Mesodermal cell (in vitro differentiated cells): ENCODE results near the gene ARPC5L.

Experiments used
- H3K27ac ChIP-seq: 2 replicates; pipeline ENCODE4 v1.7.0; 2013; ENCODE audit warnings: mild to moderate bottlenecking, low read depth, low read length, moderate library complexity; ENCODE audit not compliant: severe bottlenecking
- H3K36me3 ChIP-seq: 2 replicates; pipeline ENCODE4 v1.7.1; 2013; ENCODE audit warnings: mild to moderate bottlenecking, low read length, moderate library complexity; ENCODE audit not compliant: control insufficient read depth, insufficient read depth
- H3K4me1 ChIP-seq: one replicate; pipeline ENCODE4 v1.7.1; 2013; ENCODE audit warnings: mild to moderate bottlenecking, low read length; ENCODE audit not compliant: insufficient read depth, control insufficient read depth, poor library complexity, severe bottlenecking
- H3K4me3 ChIP-seq: 2 replicates; pipeline ENCODE4 v1.7.0; 2013; ENCODE audit warnings: low read length, control low read depth, mild to moderate bottlenecking; ENCODE audit not compliant: insufficient read depth, poor library complexity, severe bottlenecking; ENCODE audit errors: extremely low read depth
- H3K9me3 ChIP-seq: 2 replicates; pipeline ENCODE4 v1.7.1; 2013; ENCODE audit warnings: mild to moderate bottlenecking, low read length, moderate library complexity; ENCODE audit not compliant: control insufficient read depth
- WGBS, 2 experiments: methylation state at CpG; one replicate each; pipeline ENCODE4 v1.1.5; 2013; ENCODE audit warnings: missing lambda C conversion rate in 2 of 2; ENCODE audit not compliant: insufficient coverage in 2 of 2; 5-methylcytosine and 5-hydroxymethylcytosine counted together

The ARPC5L gene

DNA sequence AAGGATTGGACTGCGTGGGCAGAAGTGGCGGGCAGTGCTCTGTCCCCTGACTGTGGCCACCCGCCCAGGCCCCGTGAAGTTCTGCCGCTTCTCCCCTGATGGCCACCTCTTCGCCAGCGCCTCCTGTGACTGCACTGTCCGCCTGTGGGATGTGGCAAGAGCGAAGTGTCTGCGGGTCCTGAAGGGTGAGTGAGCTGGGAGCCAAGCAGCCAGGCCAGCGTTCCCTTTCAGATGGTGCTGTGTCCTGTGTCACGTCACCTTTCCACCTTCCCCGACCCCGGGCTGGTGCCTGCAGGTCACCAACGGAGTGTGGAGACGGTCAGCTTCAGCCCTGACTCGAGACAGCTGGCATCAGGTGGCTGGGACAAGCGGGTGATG, 6.4 kb upstream of the ARPC5L start:
- Histone ChIP-seq H3K27ac (no peak overlapping the region), H3K4me1 (peaks cover 25% of the 10 kb centered on the region), H3K4me3 (no peak overlapping the region), H3K9me3 (no peaks in the 10 kb centered on the region), H3K36me3 (peaks cover 43% of the 10 kb centered on the region)
- WGBS, 2 experiments, result 93 to 95% methylated on average over 15 to 18 of the region's 18 CpGs

DNA sequence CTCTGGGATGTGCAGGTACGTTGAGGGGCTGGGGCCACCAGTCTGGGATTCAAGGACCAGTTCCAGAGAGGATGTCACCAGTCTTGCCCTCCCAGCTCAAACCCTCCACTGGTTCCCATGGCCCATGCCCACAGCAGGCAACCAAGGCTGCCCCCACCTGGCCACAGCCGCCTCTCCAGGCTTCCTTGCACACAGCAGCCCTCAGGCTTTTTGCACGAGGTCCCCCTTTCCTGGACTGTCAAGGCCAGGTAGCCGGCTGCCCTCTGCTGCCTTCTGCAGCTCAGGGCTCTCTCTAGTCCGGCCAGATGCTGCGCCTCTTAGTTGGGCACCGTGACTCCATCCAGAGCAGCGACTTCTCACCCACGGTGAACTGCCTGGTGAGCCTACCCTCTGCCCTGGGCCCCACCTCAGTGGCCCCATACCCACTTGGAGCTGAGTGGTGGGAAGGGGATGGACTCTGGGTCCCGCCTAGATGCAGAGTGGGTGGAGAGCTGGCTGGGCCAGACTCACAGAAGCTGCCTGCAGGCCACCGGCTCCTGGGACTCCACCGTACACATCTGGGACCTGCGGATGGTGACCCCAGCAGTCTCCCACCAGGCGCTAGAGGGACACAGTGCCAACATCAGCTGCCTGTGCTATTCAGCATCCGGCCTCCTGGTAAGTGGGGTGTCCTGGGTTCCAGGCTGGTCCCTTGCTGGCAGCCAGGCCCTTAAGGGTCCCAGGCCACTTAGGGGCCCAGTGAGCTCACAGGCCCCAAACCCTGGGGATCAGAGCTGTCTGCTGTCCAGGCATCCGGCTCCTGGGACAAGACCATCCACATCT, 5.8 kb upstream of the ARPC5L start:
- Histone ChIP-seq H3K4me1 (peaks cover 25% of the 10 kb centered on the region), H3K36me3 (peaks cover 49% of the 10 kb centered on the region), H3K9me3 (no peaks in the 10 kb centered on the region), H3K4me3 (no peak overlapping the region), H3K27ac (no peak overlapping the region)
- WGBS, 2 experiments, result 75 to 79% methylated on average over 13 to 15 of the region's 16 CpGs

DNA sequence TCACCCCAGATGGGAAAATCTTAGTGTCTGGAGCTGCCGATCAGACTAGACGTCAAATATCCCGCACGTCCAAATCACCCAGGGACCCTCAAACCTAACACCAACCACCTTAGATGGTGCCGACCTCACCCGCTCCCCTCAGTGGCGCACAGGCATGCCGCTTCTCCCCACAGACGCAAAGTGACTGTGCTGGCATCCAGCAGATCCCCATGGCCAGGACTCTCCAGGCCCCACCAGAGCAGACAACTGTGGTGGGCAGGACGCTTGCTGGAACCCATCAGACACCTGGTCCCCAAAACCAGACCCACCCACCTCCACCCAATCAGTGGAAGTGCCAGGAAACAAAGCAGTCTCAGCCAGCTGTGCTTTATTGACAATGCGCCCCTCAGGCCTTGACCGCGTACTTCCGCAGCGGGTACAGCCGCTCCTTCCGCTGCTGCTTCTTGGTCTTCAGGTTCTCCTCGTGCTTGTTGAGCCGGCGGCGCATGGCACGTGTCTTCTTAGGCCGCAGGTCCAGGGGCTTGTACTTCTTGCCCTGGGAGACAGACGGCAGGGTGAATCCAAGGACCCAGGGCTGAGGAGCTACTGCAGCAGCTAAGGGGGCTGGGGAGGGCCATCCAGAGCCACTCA, 4.3 kb upstream of the ARPC5L start:
- Histone ChIP-seq H3K27ac (no peak overlapping the region), H3K36me3 (peaks cover 51% of the 10 kb centered on the region), H3K4me3 (no peak overlapping the region), H3K4me1 (peaks cover 17% of the 10 kb centered on the region), H3K9me3 (no peaks in the 10 kb centered on the region)
- WGBS, 2 experiments, result 96 to 97% methylated on average over 19 to 23 of the region's 24 CpGs

DNA sequence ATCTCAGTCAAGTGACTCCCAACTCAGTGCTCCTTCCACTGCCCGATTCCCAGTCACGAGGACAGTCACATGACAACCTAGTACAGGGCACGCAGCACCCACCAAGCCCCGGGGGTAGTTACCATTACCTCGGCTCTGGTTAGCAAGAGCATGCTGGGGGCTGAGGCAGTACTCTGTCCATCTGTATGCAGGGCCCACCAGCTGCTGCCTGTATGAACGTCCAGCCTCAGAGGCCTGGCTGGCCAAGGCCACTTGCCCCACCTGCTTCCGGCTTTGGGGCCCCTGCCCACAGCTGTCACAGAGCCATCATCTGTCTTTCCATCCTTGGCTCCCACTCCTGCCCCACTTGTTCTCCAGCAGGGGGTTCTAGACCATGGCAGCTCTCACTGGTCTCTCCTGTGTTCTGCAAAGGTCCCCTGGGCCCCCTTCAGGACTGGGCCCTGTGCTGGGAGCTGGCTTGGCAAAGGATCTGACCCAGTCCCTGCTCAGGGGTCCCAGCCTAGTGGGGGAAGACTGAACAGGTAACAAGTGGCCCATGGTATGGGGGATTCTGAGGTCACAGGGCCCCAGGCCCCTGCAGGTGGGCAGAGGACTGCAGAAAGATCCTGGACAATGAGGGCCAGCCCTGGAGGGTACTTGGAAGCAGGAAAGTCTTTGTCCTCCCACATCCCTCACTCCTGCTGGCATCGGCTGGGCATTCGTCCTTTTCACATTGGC, 3.4 kb upstream of the ARPC5L start:
- WGBS, 2 experiments, result 95% methylated on average over 9 of the region's 9 CpGs
- H3K36me3 ChIP-seq, result peaks cover 51% of the 10 kb centered on the region
- no peaks in the 10 kb centered on the region for H3K9me3 ChIP-seq
- peaks cover 16% of the 10 kb centered on the region for H3K4me1 ChIP-seq
- no peak overlapping the region for H3K4me3 ChIP-seq
- no peak overlapping the region for H3K27ac ChIP-seq

DNA sequence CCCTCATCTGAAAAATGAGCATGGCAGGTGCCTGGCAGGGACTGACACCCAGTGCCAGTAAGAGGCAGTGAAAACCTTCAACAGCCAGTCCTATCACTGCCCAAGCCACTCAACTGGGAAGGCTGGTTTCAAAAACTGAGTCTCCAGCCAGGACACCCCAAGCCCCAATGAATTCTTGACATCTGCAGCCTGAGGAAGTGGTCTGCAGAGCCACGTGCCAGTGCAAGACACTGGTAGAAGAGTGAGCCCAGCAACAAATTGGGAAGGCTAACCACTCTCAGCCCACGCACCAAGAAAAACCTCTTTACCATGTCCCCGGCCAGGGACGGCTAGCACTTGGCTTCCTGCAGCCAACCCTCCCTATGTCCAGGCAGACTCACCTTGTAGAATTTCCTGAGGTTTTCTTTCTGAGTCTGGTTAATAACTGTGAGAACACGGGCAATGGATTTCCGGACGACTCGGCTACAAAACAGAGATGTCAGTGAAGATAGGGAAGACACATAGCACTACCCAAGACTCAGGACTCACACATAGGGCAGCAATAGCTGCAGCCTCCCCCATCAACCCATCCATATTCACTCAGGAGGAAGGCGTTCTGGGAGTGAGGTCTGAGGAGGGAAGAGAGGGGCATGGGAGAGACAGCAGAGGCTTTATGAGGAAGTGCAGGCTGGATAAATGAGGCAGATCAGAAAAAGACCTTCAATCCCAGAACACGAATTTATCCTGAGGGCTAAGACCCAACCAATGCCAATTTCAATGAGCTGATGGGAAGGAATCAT, 1.9 kb upstream of the ARPC5L start:
- Histone ChIP-seq H3K4me1 (peaks cover 16% of the 10 kb centered on the region), H3K9me3 (no peaks in the 10 kb centered on the region), H3K27ac (no peak overlapping the region), H3K36me3 (peaks cover 51% of the 10 kb centered on the region), H3K4me3 (peak overlapping the region; percentile 89)
- WGBS, 2 experiments, result 57 to 87% methylated on average over 1 to 4 of the region's 10 CpGs

DNA sequence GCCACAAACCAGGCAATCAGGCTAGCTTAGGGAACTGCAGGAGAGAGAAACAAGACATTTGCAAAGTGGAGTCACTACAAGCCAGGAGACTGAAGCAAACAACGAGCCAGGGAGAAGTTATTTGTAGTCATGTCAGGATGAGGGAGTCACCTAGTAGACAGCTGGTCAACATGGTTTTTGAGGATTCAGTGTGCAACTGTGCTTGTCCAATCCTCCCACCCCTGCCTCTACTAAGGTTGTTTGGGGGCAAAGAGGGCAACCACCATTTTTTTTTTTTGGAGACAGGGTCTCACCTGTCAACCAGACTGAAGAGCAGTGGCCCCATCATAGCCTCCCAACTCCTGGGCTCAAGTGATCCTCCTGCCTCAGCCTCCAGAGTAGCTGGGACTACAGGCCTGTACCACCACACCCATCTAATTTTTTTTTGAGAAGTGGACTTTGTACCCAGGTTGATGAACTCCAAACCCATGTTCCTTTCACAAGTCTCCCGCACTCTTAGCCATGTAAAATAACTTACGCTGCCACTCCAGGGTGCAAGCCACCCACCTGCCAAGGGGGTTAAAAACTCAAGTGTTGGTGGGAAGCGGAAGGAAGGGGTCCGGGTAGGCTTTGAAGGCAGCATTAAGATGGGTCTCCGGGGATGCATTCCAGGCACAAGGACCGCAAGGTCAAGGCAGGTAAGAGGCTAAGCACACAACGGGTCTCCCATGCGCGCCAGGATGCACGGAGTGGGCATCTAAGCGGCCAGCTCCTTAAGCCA, 1.2 kb upstream of the ARPC5L start:
- peaks cover 51% of the 10 kb centered on the region for H3K36me3 ChIP-seq
- 8% methylated on average over 10 to 11 of the region's 12 CpGs for WGBS, 2 experiments
- H3K4me3 ChIP-seq, result peak overlapping the region; percentile 89
- H3K27ac ChIP-seq, result no peak overlapping the region
- H3K4me1 ChIP-seq, result peaks cover 16% of the 10 kb centered on the region
- H3K9me3 ChIP-seq, result no peaks in the 10 kb centered on the region

DNA sequence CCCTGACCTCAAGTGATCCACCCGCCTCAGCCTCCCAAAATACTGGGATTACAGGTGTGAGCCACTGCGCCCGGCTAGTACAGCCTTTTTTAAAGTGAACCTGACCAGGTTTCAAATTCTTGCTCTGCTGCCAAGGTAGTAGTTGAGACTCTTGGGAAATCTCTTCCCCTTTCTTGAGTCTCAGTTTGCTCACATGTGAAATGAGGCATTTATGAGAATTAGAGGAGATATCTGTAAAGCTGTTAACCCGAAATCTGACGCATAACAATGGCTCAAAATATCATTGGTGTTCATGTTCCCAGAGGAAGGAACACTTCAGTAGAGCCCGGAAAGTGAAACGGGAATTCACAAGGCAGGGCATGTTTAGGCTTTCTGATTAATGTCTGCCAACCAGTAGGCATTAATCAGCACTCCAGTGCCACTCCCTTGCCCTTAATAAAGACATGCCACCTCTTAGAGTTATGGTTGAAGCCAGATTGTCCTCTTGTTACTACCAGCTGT, 1.5 kb downstream of the ARPC5L start:
- Histone ChIP-seq H3K9me3 (no peaks in the 10 kb centered on the region), H3K36me3 (peaks cover 29% of the 10 kb centered on the region), H3K27ac (no peak overlapping the region), H3K4me3 (no peak overlapping the region), H3K4me1 (peaks cover 16% of the 10 kb centered on the region)
- WGBS, 2 experiments, result 92 to 93% methylated on average over 6 of the region's 7 CpGs

DNA sequence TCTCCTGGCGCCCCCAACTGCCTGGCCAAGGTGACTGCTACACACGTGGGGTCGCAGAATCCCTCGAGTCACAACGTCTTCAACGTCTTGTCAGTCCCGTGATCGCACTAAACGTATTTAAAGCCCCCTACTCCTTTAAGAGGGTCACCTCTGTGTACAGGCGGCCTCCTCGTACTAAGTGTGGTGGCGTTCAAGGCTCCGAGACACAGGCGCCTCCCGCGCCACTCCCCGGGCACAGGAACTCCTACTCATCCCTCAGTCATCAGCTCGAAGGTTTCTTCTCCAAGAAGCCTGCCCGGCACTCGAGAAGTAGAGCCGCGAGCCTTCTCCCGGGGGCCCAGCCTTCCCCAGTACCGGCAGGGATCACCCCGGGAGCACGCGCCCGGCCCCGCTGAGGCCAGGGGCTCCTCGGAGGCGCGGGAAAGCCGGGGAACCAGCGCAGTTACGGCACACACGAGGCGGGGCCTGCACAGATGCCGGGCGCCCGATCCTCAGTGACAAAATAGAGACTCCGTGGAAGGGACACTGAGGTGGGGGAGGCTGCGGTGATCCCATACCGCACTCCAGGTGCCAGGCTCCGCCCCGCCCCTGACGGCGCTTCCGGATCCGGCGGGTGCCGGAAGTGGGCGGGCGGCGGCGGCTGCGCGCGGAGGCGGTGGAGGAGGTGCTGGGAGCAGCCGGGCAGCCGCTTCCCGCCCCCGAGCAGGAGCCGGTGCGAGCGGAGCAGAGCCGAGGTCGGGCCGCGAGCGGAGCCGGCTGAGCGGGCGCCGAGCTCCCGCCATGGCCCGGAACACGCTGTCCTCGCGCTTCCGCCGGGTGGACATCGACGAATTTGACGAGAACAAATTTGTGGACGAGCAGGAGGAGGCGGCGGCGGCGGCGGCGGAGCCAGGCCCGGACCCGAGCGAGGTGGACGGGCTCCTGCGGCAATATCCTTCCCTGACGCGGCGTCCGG, 6.9 kb downstream of the ARPC5L start:
- Histone ChIP-seq H3K9me3 (no peaks in the 10 kb centered on the region), H3K27ac (peak overlapping the region; percentile 93)
- WGBS, 2 experiments, result 0% methylated on average over 71 to 79 of the region's 101 CpGs

DNA sequence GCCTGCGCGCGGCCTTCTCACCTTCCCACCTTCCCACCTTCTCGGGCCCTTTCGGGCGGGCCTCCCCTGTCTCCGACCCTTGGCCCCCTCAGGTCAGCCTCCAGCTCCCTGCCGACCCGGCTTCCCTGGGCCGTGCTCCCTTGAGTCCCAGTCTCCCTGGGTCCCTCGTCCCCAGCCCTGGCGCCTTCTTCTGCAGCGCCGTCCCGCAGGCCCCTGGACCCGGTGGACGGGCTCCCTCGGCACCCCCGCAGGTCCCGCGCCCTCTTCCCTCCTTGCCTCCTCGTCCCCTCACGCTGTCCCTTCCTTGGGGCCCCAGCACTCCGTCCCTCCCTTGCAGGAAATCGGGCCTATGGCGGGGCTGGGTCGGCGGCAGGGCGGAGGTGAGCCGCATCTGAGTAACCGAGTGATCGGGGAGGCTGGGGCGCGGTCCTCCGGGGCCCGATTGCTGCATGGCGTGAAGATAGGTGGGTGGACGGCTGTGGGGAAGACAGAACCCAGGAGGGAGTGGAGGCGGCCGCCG, 7.6 kb downstream of the ARPC5L start:
- H3K4me1 ChIP-seq, result peaks cover 11% of the 10 kb centered on the region
- WGBS, 2 experiments, result 0% methylated on average over 28 to 30 of the region's 41 CpGs
- H3K9me3 ChIP-seq, result no peaks in the 10 kb centered on the region
- peaks cover 40% of the 10 kb centered on the region for H3K36me3 ChIP-seq
- H3K27ac ChIP-seq, result peak overlapping the region; percentile 93
- peak overlapping the region; percentile 93 for H3K4me3 ChIP-seq

More for the DNA sequence above, 6.9 kb downstream of the ARPC5L start:
- Histone ChIP-seq H3K4me3 (peak overlapping the region; percentile 93), H3K4me1 (peaks cover 11% of the 10 kb centered on the region), H3K36me3 (peaks cover 33% of the 10 kb centered on the region)
